Measurements from ENCODE around the gene ERICH3. TPM values are rescaled to one million over a fixed set of nuclear protein-coding genes. Genes with fewer than 3 reads are reported as not detected.

ERICH3 gene
- polyA plus RNA-seq, 2 of the 4 experiments (the other 2 are of a cell fraction): not detected

DNA sequence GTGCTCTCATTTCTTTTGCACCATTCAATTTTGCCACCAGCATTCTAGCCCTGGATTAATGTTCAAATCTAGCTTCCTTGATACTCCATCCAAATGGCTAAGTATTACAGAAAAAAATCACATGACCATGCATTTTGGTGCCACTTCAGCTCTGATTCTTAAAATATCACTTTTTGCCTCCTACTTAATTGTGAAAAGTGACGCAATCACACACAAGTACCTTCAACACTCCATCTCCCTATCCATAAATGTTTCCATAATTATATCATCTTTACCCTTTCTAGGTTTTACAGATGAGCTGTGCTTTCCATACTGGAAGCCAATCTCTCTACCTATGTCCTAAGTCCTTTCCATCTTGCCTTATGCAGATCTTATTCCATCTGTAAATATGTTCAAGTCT is 43.2 kb upstream of the ERICH3 start:
- no peaks in the 10 kb centered on the region for H3K9me3 ChIP-seq
- DNase-seq (ENCODE audit: low read depth in 1 of 2, low spot score in 1 of 2): no peak
- 94% methylated on average over 1 of the region's 1 CpG for WGBS (ENCODE audit: missing lambda C conversion rate)
- H3K27ac ChIP-seq: no peak overlapping the region
- peaks cover 7% of the 10 kb centered on the region; the same call in 1 of the 3 replicates for H3K4me1 ChIP-seq
- no peak overlapping the region for H3K4me2 ChIP-seq
- no peak overlapping the region for H3K4me3 ChIP-seq
- no peak for TF ChIP-seq ELK1 (IDR thresholded peaks at IDR 0.05; ENCODE audit: low read depth, low read length)
- no peak for TF ChIP-seq CBX8 (IDR thresholded peaks at IDR 0.05)
- no peak for TF ChIP-seq SREBF2 (IDR thresholded peaks at IDR 0.05)
- no peak for TF ChIP-seq FOXS1 (CRISPR knock-in tag; IDR thresholded peaks at IDR 0.05)
- TF ChIP-seq, protein P1, sequence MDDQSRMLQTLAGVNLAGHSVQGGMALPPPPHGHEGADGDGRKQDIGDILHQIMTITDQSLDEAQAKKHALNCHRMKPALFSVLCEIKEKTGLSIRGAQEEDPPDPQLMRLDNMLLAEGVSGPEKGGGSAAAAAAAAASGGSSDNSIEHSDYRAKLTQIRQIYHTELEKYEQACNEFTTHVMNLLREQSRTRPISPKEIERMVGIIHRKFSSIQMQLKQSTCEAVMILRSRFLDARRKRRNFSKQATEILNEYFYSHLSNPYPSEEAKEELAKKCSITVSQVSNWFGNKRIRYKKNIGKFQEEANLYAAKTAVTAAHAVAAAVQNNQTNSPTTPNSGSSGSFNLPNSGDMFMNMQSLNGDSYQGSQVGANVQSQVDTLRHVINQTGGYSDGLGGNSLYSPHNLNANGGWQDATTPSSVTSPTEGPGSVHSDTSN (IDR thresholded peaks at IDR 0.05): no peak
- TF ChIP-seq RCOR1 (IDR thresholded peaks at IDR 0.05; ENCODE audit: low read depth, low read length): no peak
- no peak for TF ChIP-seq MYC (IDR thresholded peaks at IDR 0.05; ENCODE audit: borderline replicate concordance, low read length)
- TF ChIP-seq ATOH8 (CRISPR knock-in tag; IDR thresholded peaks at IDR 0.05; ENCODE audit: low read depth): no peak
- TF ChIP-seq JUNB (IDR thresholded peaks at IDR 0.05): no peak
- no peak for TF ChIP-seq FOSL2 (IDR thresholded peaks at IDR 0.05)
- TF ChIP-seq FOSL2 (CRISPR knock-in tag; IDR thresholded peaks at IDR 0.05): no peak
- no peak for TF ChIP-seq MAFK (IDR thresholded peaks at IDR 0.05; ENCODE audit: partially characterized antibody)
- no peak for TF ChIP-seq NPAS2 (CRISPR knock-in tag; IDR thresholded peaks at IDR 0.05; ENCODE audit: borderline replicate concordance)
- TF ChIP-seq FOSB (CRISPR knock-in tag; IDR thresholded peaks at IDR 0.05): no peak
- no peak for TF ChIP-seq REST (IDR thresholded peaks at IDR 0.05)
- no peak for TF ChIP-seq PHF8 (IDR thresholded peaks at IDR 0.05; ENCODE audit: borderline replicate concordance, low read depth)
- TF ChIP-seq, protein P2, sequence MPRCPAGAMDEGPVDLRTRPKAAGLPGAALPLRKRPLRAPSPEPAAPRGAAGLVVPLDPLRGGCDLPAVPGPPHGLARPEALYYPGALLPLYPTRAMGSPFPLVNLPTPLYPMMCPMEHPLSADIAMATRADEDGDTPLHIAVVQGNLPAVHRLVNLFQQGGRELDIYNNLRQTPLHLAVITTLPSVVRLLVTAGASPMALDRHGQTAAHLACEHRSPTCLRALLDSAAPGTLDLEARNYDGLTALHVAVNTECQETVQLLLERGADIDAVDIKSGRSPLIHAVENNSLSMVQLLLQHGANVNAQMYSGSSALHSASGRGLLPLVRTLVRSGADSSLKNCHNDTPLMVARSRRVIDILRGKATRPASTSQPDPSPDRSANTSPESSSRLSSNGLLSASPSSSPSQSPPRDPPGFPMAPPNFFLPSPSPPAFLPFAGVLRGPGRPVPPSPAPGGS (IDR thresholded peaks at IDR 0.05): no peak
- ChIA-PET CTCF (no interaction called here), POLR2A (no interaction called here)
- FAIRE-seq: no peak
- no peak for ATAC-seq

DNA sequence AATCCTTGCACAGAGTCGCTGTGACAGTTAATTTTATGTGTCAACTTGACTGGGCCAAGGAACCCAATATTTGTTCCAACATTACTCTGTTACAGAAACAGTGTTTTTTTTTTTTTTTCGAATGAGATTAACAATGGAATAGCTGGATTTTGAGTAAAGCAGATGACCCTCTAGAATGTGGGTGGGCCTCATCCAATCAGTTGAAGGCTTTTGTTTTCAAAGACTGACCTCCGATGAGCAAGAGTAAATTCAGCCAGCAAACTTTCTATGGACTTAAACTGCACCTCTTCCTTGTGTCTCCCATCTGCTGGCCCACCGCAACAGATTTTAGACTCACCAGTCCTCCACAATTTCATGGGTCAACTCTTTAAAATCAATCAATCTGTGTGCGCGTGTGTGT is 42.2 kb upstream of the ERICH3 start:
- WGBS (ENCODE audit: missing lambda C conversion rate): 62% methylated on average over 6 of the region's 6 CpGs
- CTCF ChIA-PET: no interaction called here
- no peak for TF ChIP-seq CEBPB (IDR thresholded peaks at IDR 0.05)
- TF ChIP-seq TFCP2L1 (CRISPR knock-in tag; IDR thresholded peaks at IDR 0.05): no peak
- TF ChIP-seq ZFP36 (IDR thresholded peaks at IDR 0.05; ENCODE audit: borderline replicate concordance, partially characterized antibody): no peak
- TF ChIP-seq RAD21 (conservative IDR thresholded peaks at IDR 0.05 in 1 of 2, IDR thresholded peaks at IDR 0.05 in 1 of 2): no peak
- TF ChIP-seq RNF2 (IDR thresholded peaks at IDR 0.05; ENCODE audit: borderline replicate concordance, low read depth): no peak
- no peak for TF ChIP-seq JUNB (IDR thresholded peaks at IDR 0.05)
- no peak for TF ChIP-seq SMC3 (IDR thresholded peaks at IDR 0.05)
- no peak for TF ChIP-seq ZSCAN20 (CRISPR knock-in tag; IDR thresholded peaks at IDR 0.05)
- TF ChIP-seq KDM1A (IDR thresholded peaks at IDR 0.05; ENCODE audit: low read depth): no peak
- no peak for TF ChIP-seq USF2 (IDR thresholded peaks at IDR 0.05)
- TF ChIP-seq CHD2 (IDR thresholded peaks at IDR 0.05; ENCODE audit: low read length, partially characterized antibody): no peak
- TF ChIP-seq ESRRA (IDR thresholded peaks at IDR 0.05; ENCODE audit: borderline replicate concordance, low read length): no peak
- no peak for TF ChIP-seq FOXS1 (CRISPR knock-in tag; IDR thresholded peaks at IDR 0.05)
- TF ChIP-seq ZNF302 (CRISPR knock-in tag; IDR thresholded peaks at IDR 0.05): no peak
- TF ChIP-seq MAFK (IDR thresholded peaks at IDR 0.05; ENCODE audit: partially characterized antibody): no peak
- TF ChIP-seq NPAS2 (CRISPR knock-in tag; IDR thresholded peaks at IDR 0.05; ENCODE audit: borderline replicate concordance): no peak

More for the DNA sequence above, 42.2 kb upstream of the ERICH3 start:
- no peak overlapping the region for H3K27ac ChIP-seq
- no peak overlapping the region for H3K4me3 ChIP-seq
- no peak for FAIRE-seq
- POLR2A ChIA-PET: no interaction called here
- no peaks in the 10 kb centered on the region for H3K9me3 ChIP-seq
- peaks cover 7% of the 10 kb centered on the region; the same call in 1 of the 3 replicates for H3K4me1 ChIP-seq
- no peak for ATAC-seq
- no peak for DNase-seq (ENCODE audit: low read depth in 1 of 2, low spot score in 1 of 2)
- no peak overlapping the region for H3K4me2 ChIP-seq

Data from A549 (cell line).